IMR-90 (cell line): ENCODE measurements around the gene RHOT2. TPM values are rescaled to one million over a fixed set of nuclear protein-coding genes. Genes with fewer than 3 reads are reported as not detected.

Experiments used
- ATAC-seq: fragments of 200-7000 bp; cut with Tn5 transposase; 2 replicates; pipeline ENCODE4 v1.9.1; 2020; ENCODE audit warnings: low read depth, mild to moderate bottlenecking, moderate library complexity
- BruUV-seq: library from RNA; stranded (reverse); fragments of 400-500 nt; replicated peaks from 2 replicates; lab custom pipeline; 2021; lab: Mats Ljungman, UMichigan
- CTCF ChIA-PET: fragments of 300-600 bp; formaldehyde crosslinking; extraction: SDS; loops from one replicate; lab custom pipeline; 2021; ENCODE audit warnings: antibody characterized with exemption; lab: Yijun Ruan, JAX
- POLR2A ChIA-PET: fragments of 300-600 bp; sonication (Branson Sonifier 250); formaldehyde crosslinking; loops from one replicate; lab custom pipeline; 2022; ENCODE audit warnings: antibody characterized with exemption; ENCODE audit not compliant: unreplicated experiment; lab: Charles Lee
- DNase-seq: peaks from one replicate; pipeline ENCODE4 v3.0.0; 2013
- H2AFZ ChIP-seq: replicated peaks from 2 replicates; pipeline ENCODE3; 2013; ENCODE audit warnings: low read length, mild to moderate bottlenecking; ENCODE audit not compliant: poor library complexity
- H2AK5ac ChIP-seq: 2 replicates; pipeline ENCODE4 v1.6.1; 2013; ENCODE audit warnings: low read depth, low read length, inconsistent platforms
- H2AK9ac ChIP-seq: replicated peaks from 2 replicates; pipeline ENCODE3; 2013; ENCODE audit warnings: mild to moderate bottlenecking, low read depth, low read length, moderate library complexity; ENCODE audit not compliant: poor library complexity
- H2BK120ac ChIP-seq: 2 replicates; pipeline ENCODE4 v1.6.1; 2013; ENCODE audit warnings: low read depth, low read length, inconsistent platforms
- H2BK15ac ChIP-seq: 3 replicates; pipeline ENCODE4 v1.6.1; 2013; ENCODE audit warnings: low read depth, low read length, inconsistent platforms
- H2BK20ac ChIP-seq: 2 replicates; pipeline ENCODE4 v1.6.1; 2013; ENCODE audit warnings: low read depth, mild to moderate bottlenecking, inconsistent platforms, low read length, moderate library complexity
- H2BK5ac ChIP-seq: 2 replicates; pipeline ENCODE4 v1.6.1; 2013; ENCODE audit warnings: mild to moderate bottlenecking, low read depth, low read length, inconsistent platforms; ENCODE audit not compliant: poor library complexity, severe bottlenecking
- H3K14ac ChIP-seq: replicated peaks from 2 replicates; pipeline ENCODE4 v1.6.1; 2013; ENCODE audit warnings: low read depth, low read length, inconsistent platforms
- H3K18ac ChIP-seq: 2 replicates; pipeline ENCODE4 v1.6.1; 2013; ENCODE audit warnings: low read depth, low read length, control low read depth
- H3K23ac ChIP-seq: 2 replicates; pipeline ENCODE4 v1.6.1; 2013; ENCODE audit warnings: low read depth, low read length, inconsistent platforms
- H3K27ac ChIP-seq: 2 replicates; pipeline ENCODE4 v1.5.1; 2013; ENCODE audit warnings: mild to moderate bottlenecking, control low read depth, low read length; ENCODE audit not compliant: insufficient read depth
- H3K27me3 ChIP-seq: 2 replicates; pipeline ENCODE4 v1.6.1; 2013; ENCODE audit warnings: low read length; ENCODE audit not compliant: control insufficient read depth, insufficient read depth
- H3K36me3 ChIP-seq: 2 replicates; pipeline ENCODE4 v1.6.1; 2013; ENCODE audit warnings: low read length, mixed read lengths; ENCODE audit not compliant: control insufficient read depth, insufficient read depth
- H3K4ac ChIP-seq: 2 replicates; pipeline ENCODE4 v1.6.1; 2013; ENCODE audit warnings: low read depth, low read length, inconsistent platforms
- H3K4me1 ChIP-seq: 2 replicates; pipeline ENCODE4 v1.6.1; 2013; ENCODE audit warnings: low read length, mixed read lengths; ENCODE audit not compliant: control insufficient read depth, insufficient read depth
- H3K4me2 ChIP-seq: 2 replicates; pipeline ENCODE4 v1.6.1; 2013; ENCODE audit warnings: low read depth, mild to moderate bottlenecking, control low read depth, low read length, moderate library complexity
- H3K4me3 ChIP-seq: 2 replicates; pipeline ENCODE4 v1.5.1; 2013; ENCODE audit warnings: low read depth, mild to moderate bottlenecking, control low read depth, low read length, moderate library complexity; ENCODE audit not compliant: insufficient read depth
- H3K56ac ChIP-seq: 2 replicates; pipeline ENCODE4 v1.6.1; 2013; ENCODE audit warnings: low read length, inconsistent platforms; ENCODE audit not compliant: insufficient read depth; ENCODE audit errors: extremely low read depth
- H3K79me1 ChIP-seq, 2 experiments: 2 replicates each; pipeline ENCODE4 v1.6.1; 2013; ENCODE audit warnings: low read length in 2 of 2, inconsistent platforms in 1 of 2, low read depth in 1 of 2
- H3K9ac ChIP-seq: 2 replicates; pipeline ENCODE4 v1.6.1; 2013; ENCODE audit warnings: low read depth, low read length, control low read depth
- H3K9me1 ChIP-seq: 2 replicates; pipeline ENCODE4 v1.6.1; 2013; ENCODE audit warnings: low read length, inconsistent platforms; ENCODE audit not compliant: insufficient read depth
- H3K9me3 ChIP-seq: 2 replicates; pipeline ENCODE4 v1.6.1; 2013; ENCODE audit warnings: low read length; ENCODE audit not compliant: control insufficient read depth, insufficient read depth
- H4K20me1 ChIP-seq: 2 replicates; pipeline ENCODE4 v1.6.1; 2013; ENCODE audit warnings: low read length, inconsistent platforms; ENCODE audit not compliant: insufficient read depth
- H4K5ac ChIP-seq: 2 replicates; pipeline ENCODE4 v1.6.1; 2013; ENCODE audit warnings: mild to moderate bottlenecking, low read depth, low read length, control low read depth
- H4K8ac ChIP-seq, 2 experiments: 2 replicates each; pipeline ENCODE4 v1.6.1; 2013; ENCODE audit warnings: low read depth in 2 of 2, low read length in 2 of 2, control low read depth in 1 of 2, inconsistent platforms in 1 of 2
- H4K91ac ChIP-seq: 2 replicates; pipeline ENCODE4 v1.6.1; 2013; ENCODE audit warnings: low read depth, low read length, inconsistent platforms; ENCODE audit not compliant: insufficient read depth
- BHLHE40 ChIP-seq: fragments of 150-350 bp; IDR thresholded peaks from 2 replicates; pipeline ENCODE4 v1.6.1; 2016; ENCODE audit warnings: mild to moderate bottlenecking, low read depth, low read length
- MAZ ChIP-seq: IDR thresholded peaks from 2 replicates; pipeline ENCODE4 v1.6.1; 2012; ENCODE audit warnings: low read depth, mild to moderate bottlenecking, low read length, improper control_type of control experiment, moderate library complexity, borderline replicate concordance
- MXI1 ChIP-seq: IDR thresholded peaks from 2 replicates; pipeline ENCODE4 v1.6.1; 2012; ENCODE audit warnings: low read depth, mild to moderate bottlenecking, low read length, moderate library complexity, borderline replicate concordance
- RAD21 ChIP-seq: IDR thresholded peaks from 2 replicates; pipeline ENCODE4 v1.6.1; 2012; ENCODE audit warnings: low read length, improper control_type of control experiment
- SMC3 ChIP-seq: fragments of 150-350 bp; IDR thresholded peaks from 2 replicates; pipeline ENCODE4 v1.6.1; 2016; ENCODE audit warnings: low read depth, mild to moderate bottlenecking, antibody characterized with exemption, low read length, moderate library complexity
- WGBS, 2 experiments: methylation state at CpG; one replicate each; pipeline versions ENCODE4 v1.1.5 to v1.1.7; 2013; ENCODE audit warnings: missing lambda C conversion rate in 2 of 2; ENCODE audit not compliant: insufficient read length in 1 of 2; ENCODE audit errors: extremely low coverage in 2 of 2; 5-methylcytosine and 5-hydroxymethylcytosine counted together
- dilution Hi-C: fragments of 300-500 bp; cut with HindIII; formaldehyde crosslinking; loops from one replicate; pipeline ENCODE4 v1.14.3; 2018; ENCODE audit warnings: low sequenced_read_pairs; ENCODE audit not compliant: unreplicated experiment
- in situ Hi-C: fragments of 300-500 bp; cut with MboI; formaldehyde crosslinking; loops from 3 replicates; pipeline ENCODE4 v1.14.3; 2019; ENCODE audit warnings: low sequenced_read_pairs, inconsistent platforms, mixed read lengths
- intact Hi-C: fragments of 100-400 bp; cut with micrococcal nuclease; formaldehyde crosslinking; loops from 2 replicates; pipeline ENCODE4 v1.10.0; 2022
- polyA plus RNA-seq, 3 experiments: library from polyadenylated mRNA; depleted of rRNA; stranded (reverse); fragments of >200 nt; gene quantifications; 2 replicates each; pipeline ENCODE4 v1.2.3, GENCODE V29; 2012; ENCODE audit warnings: low replicate concordance in 1 of 3
- total RNA-seq: library from RNA; depleted of rRNA; stranded (reverse); fragments of >200 nt; gene quantifications from 2 replicates; pipeline ENCODE4 v1.2.3, GENCODE V29; 2012
- TF ChIP-seq, protein P1 (sequence below): conservative IDR thresholded peaks from 2 replicates; pipeline ENCODE4 v1.5.1; 2012; ENCODE audit warnings: mild to moderate bottlenecking, low read depth, low read length, improper control_type of control experiment

Gene RHOT2
- total and polyA plus RNA-seq, 2 of the 4 experiments (the other 2 are of a cell fraction), result 20.3 to 181 TPM

DNA sequence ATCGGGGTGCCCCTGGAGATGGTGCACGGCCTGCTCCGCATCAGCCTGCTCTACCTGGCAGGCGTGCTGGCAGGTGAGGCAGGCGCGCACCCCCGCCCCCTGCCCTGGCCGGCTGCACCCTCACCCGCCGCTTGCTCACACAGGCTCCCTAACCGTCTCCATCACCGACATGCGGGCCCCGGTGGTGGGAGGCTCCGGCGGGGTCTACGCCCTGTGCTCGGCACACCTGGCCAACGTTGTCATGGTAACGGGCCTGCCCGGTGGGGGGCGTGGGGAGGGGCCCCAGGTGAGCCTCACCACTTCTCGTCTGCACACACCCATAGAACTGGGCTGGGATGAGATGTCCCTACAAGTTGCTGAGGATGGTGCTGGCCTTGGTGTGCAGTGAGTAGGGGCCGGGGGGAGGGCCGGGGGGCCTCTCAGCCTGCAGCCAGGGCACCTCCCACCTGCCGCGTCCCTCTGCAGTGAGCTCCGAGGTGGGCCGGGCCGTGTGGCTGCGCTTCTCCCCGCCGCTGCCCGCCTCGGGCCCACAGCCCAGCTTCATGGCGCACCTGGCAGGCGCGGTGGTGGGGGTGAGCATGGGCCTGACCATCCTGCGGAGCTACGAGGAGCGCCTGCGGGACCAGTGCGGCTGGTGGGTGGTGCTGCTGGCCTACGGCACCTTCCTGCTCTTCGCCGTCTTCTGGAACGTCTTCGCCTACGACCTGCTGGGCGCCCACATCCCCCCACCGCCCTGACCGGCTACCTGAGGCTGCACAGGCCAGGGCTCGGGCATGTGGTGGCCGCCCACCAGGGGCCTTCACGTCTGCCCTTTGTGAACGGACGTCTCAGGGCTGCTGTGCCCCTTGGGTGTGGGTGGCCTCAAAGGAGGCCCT lies 9.6 kb downstream of the RHOT2 start:
- peaks cover 9 to 35% of the 10 kb centered on the region in 2 experiments; a peak in 3 of 4 replicates for H3K79me1 ChIP-seq
- H3K9me1 ChIP-seq, result peaks cover 15% of the 10 kb centered on the region
- H3K56ac ChIP-seq, result no peak overlapping the region
- in situ Hi-C loops (no loop called here), intact Hi-C loops (no loop called here), dilution Hi-C loops (no loop called here)
- H2AK9ac ChIP-seq, result no peak overlapping the region
- H3K36me3 ChIP-seq, result peaks cover 29% of the 10 kb centered on the region
- no peak overlapping the region for H3K18ac ChIP-seq
- no peak overlapping the region for H2BK20ac ChIP-seq
- BruUV-seq, result no TSS peak
- 72% methylated on average over 20 of the region's 57 CpGs; no CpG with 5 or more reads in 1 of the 2 experiments for WGBS, 2 experiments
- H2BK120ac ChIP-seq, result no peak overlapping the region
- H3K4me3 ChIP-seq, result no peak overlapping the region
- no peak overlapping the region for H3K4ac ChIP-seq
- no peak overlapping the region for H3K27ac ChIP-seq
- no peak overlapping the region for H3K23ac ChIP-seq
- no peaks in the 10 kb centered on the region for H3K9me3 ChIP-seq
- H4K91ac ChIP-seq, result no peak overlapping the region
- no peak overlapping the region for H2AK5ac ChIP-seq
- DNase-seq (no peak), ATAC-seq (no peak)
- H3K9ac ChIP-seq, result no peak overlapping the region
- peaks cover 20% of the 10 kb centered on the region for H3K4me1 ChIP-seq
- H3K14ac ChIP-seq, result no peak overlapping the region
- no peak overlapping the region for H4K8ac ChIP-seq
- H2AFZ ChIP-seq, result no peak overlapping the region
- H3K27me3 ChIP-seq, result no peaks in the 10 kb centered on the region
- ChIA-PET CTCF (no interaction called here), POLR2A (no interaction called here)
- no peak overlapping the region for H2BK15ac ChIP-seq
- no peak overlapping the region for H3K4me2 ChIP-seq
- peaks cover 40% of the 10 kb centered on the region for H4K20me1 ChIP-seq
- no peak overlapping the region for H2BK5ac ChIP-seq
- TF ChIP-seq SMC3, result no peak
- TF ChIP-seq MXI1, result no peak
- no peak for TF ChIP-seq MAZ
- TF ChIP-seq BHLHE40, result no peak
- TF ChIP-seq RAD21, result no peak
- TF ChIP-seq, protein P1, sequence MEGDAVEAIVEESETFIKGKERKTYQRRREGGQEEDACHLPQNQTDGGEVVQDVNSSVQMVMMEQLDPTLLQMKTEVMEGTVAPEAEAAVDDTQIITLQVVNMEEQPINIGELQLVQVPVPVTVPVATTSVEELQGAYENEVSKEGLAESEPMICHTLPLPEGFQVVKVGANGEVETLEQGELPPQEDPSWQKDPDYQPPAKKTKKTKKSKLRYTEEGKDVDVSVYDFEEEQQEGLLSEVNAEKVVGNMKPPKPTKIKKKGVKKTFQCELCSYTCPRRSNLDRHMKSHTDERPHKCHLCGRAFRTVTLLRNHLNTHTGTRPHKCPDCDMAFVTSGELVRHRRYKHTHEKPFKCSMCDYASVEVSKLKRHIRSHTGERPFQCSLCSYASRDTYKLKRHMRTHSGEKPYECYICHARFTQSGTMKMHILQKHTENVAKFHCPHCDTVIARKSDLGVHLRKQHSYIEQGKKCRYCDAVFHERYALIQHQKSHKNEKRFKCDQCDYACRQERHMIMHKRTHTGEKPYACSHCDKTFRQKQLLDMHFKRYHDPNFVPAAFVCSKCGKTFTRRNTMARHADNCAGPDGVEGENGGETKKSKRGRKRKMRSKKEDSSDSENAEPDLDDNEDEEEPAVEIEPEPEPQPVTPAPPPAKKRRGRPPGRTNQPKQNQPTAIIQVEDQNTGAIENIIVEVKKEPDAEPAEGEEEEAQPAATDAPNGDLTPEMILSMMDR, result no peak
- H4K5ac ChIP-seq, result no peak overlapping the region
